ENCODE measurements around the gene AQP12B. TPM values are rescaled to one million over a fixed set of nuclear protein-coding genes. Genes with fewer than 3 reads are reported as not detected.
"Not testable (repeated sequence)": the region's sequence is repeated elsewhere in the genome, so short reads cannot be mapped to it uniquely, and the experiment has no call there.

The AQP12B gene
- total RNA-seq, 2 experiments from 2014 or later = not detected

- not testable (repeated sequence) for H3K27me3 Mint-ChIP-seq, H3K27ac Mint-ChIP-seq, H3K4me3 Mint-ChIP-seq, H3K36me3 Mint-ChIP-seq, H3K9me3 Mint-ChIP-seq, H3K4me1 Mint-ChIP-seq, DNase-seq
Measured at GRCh38 chr2:240683980-240684728, 1.5 kb upstream of the AQP12B start.

GRCh38 chr2:240683329-240683979 lies 769 bp upstream of the AQP12B start:
- H3K9me3 Mint-ChIP-seq, H3K4me1 Mint-ChIP-seq, H3K27me3 Mint-ChIP-seq, H3K4me3 Mint-ChIP-seq, H3K27ac Mint-ChIP-seq, DNase-seq, H3K36me3 Mint-ChIP-seq: not testable (repeated sequence)

- H3K9me3 Mint-ChIP-seq, H3K36me3 Mint-ChIP-seq, DNase-seq, H3K4me1 Mint-ChIP-seq, H3K27ac Mint-ChIP-seq, H3K27me3 Mint-ChIP-seq, H3K4me3 Mint-ChIP-seq: not testable (repeated sequence)
Measured at GRCh38 chr2:240680185-240680584, 2.5 kb downstream of the AQP12B start.

- not testable (repeated sequence) for H3K4me3 Mint-ChIP-seq, H3K27ac Mint-ChIP-seq, H3K9me3 Mint-ChIP-seq, H3K4me1 Mint-ChIP-seq, DNase-seq, H3K36me3 Mint-ChIP-seq, H3K27me3 Mint-ChIP-seq
Measured at GRCh38 chr2:240678909-240679308, 3.8 kb downstream of the AQP12B start.

GRCh38 chr2:240678043-240678442 lies 4.6 kb downstream of the AQP12B start:
- peaks cover 15% of the 10 kb centered on the region for H3K27me3 Mint-ChIP-seq
- not testable (repeated sequence) for H3K36me3 Mint-ChIP-seq, H3K27ac Mint-ChIP-seq, H3K9me3 Mint-ChIP-seq, H3K4me1 Mint-ChIP-seq, H3K4me3 Mint-ChIP-seq, DNase-seq

- not testable (repeated sequence) for H3K36me3 Mint-ChIP-seq, H3K27ac Mint-ChIP-seq, H3K4me3 Mint-ChIP-seq, DNase-seq, H3K9me3 Mint-ChIP-seq, H3K4me1 Mint-ChIP-seq
- H3K27me3 Mint-ChIP-seq = peaks cover 31% of the 10 kb centered on the region
Measured at GRCh38 chr2:240675345-240675744, 7.3 kb downstream of the AQP12B start.

- H3K27ac Mint-ChIP-seq, H3K4me3 Mint-ChIP-seq, H3K9me3 Mint-ChIP-seq, DNase-seq, H3K36me3 Mint-ChIP-seq, H3K4me1 Mint-ChIP-seq: not testable (repeated sequence)
- peaks cover 31% of the 10 kb centered on the region for H3K27me3 Mint-ChIP-seq
Measured at GRCh38 chr2:240674461-240675184, 8.1 kb downstream of the AQP12B start.

- Mint-ChIP-seq H3K36me3 (no peaks in the 10 kb centered on the region), H3K27ac (no peak overlapping the region), H3K4me1 (no peaks in the 10 kb centered on the region), H3K4me3 (no peak overlapping the region), H3K9me3 (no peaks in the 10 kb centered on the region), H3K27me3 (peaks cover 34% of the 10 kb centered on the region)
- no peak for DNase-seq
Measured at GRCh38 chr2:240672701-240673190, 9.9 kb downstream of the AQP12B start.

GRCh38 chr2:240672076-240672700 lies 10.5 kb downstream of the AQP12B start:
- no peak overlapping the region for H3K27ac Mint-ChIP-seq
- H3K36me3 Mint-ChIP-seq = no peaks in the 10 kb centered on the region
- H3K27me3 Mint-ChIP-seq = peaks cover 39% of the 10 kb centered on the region
- no peak for DNase-seq
- H3K4me3 Mint-ChIP-seq = no peak overlapping the region
- H3K4me1 Mint-ChIP-seq = no peaks in the 10 kb centered on the region
- no peaks in the 10 kb centered on the region for H3K9me3 Mint-ChIP-seq

- H3K27me3 Mint-ChIP-seq = peaks cover 45% of the 10 kb centered on the region
- DNase-seq = no peak
- no peaks in the 10 kb centered on the region for H3K9me3 Mint-ChIP-seq
- H3K27ac Mint-ChIP-seq = no peak overlapping the region
- H3K36me3 Mint-ChIP-seq = no peaks in the 10 kb centered on the region
- no peak overlapping the region for H3K4me3 Mint-ChIP-seq
- H3K4me1 Mint-ChIP-seq = no peaks in the 10 kb centered on the region
Measured at GRCh38 chr2:240670950-240671349, 11.7 kb downstream of the AQP12B start.

GRCh38 chr2:240670402-240670801 lies 12.3 kb downstream of the AQP12B start:
- Mint-ChIP-seq H3K27ac (no peak overlapping the region), H3K9me3 (no peaks in the 10 kb centered on the region), H3K4me1 (no peaks in the 10 kb centered on the region), H3K27me3 (peaks cover 45% of the 10 kb centered on the region), H3K36me3 (no peaks in the 10 kb centered on the region), H3K4me3 (no peak overlapping the region)
- no peak for DNase-seq

- Mint-ChIP-seq H3K36me3 (no peaks in the 10 kb centered on the region), H3K27ac (no peak overlapping the region), H3K4me3 (no peak overlapping the region), H3K9me3 (peaks cover 4% of the 10 kb centered on the region), H3K27me3 (peaks cover 23% of the 10 kb centered on the region), H3K4me1 (no peaks in the 10 kb centered on the region)
- no peak for DNase-seq
Measured at GRCh38 chr2:240664622-240665021, 18.1 kb downstream of the AQP12B start.

- H3K27me3 Mint-ChIP-seq = peaks cover 24% of the 10 kb centered on the region
- no peak overlapping the region for H3K27ac Mint-ChIP-seq
- H3K4me3 Mint-ChIP-seq = no peak overlapping the region
- no peaks in the 10 kb centered on the region for H3K4me1 Mint-ChIP-seq
- peaks cover 4% of the 10 kb centered on the region for H3K9me3 Mint-ChIP-seq
- no peak for DNase-seq
- H3K36me3 Mint-ChIP-seq = no peaks in the 10 kb centered on the region
Measured at GRCh38 chr2:240663546-240664190, 19.0 kb downstream of the AQP12B start.

GRCh38 chr2:240662681-240663080 lies 20.0 kb downstream of the AQP12B start:
- no peak overlapping the region for H3K4me3 Mint-ChIP-seq
- H3K36me3 Mint-ChIP-seq = no peaks in the 10 kb centered on the region
- no peak overlapping the region for H3K27ac Mint-ChIP-seq
- peaks cover 4% of the 10 kb centered on the region for H3K9me3 Mint-ChIP-seq
- peaks cover 21% of the 10 kb centered on the region for H3K27me3 Mint-ChIP-seq
- DNase-seq = no peak
- H3K4me1 Mint-ChIP-seq = no peaks in the 10 kb centered on the region

- H3K36me3 Mint-ChIP-seq, DNase-seq, H3K27ac Mint-ChIP-seq, H3K4me3 Mint-ChIP-seq, H3K9me3 Mint-ChIP-seq: not testable (repeated sequence)
- Mint-ChIP-seq H3K27me3 (peaks cover 15% of the 10 kb centered on the region), H3K4me1 (peaks cover 11% of the 10 kb centered on the region)
Measured at GRCh38 chr2:240659883-240660282, 22.8 kb downstream of the AQP12B start.

Measured in activated naive CD8-positive, alpha-beta T cell treated with anti-CD3 and anti-CD28 coated beads for 36 hours (primary cell).